HG03442 (cell line): ENCODE data around the gene PLAU.
"Not testable (repeated sequence)": the region's sequence is repeated elsewhere in the genome, so short reads cannot be mapped to it uniquely, and the experiment has no call there.

ENCODE experiments used
- ATAC-seq: cut with Tn5 transposase; IDR thresholded peaks from one replicate; pipeline ENCODE4 v1.9.1; 2021; ENCODE audit warnings: mild to moderate bottlenecking, moderate library complexity; ENCODE audit not compliant: unreplicated experiment

The PLAU gene

GRCh38 chr10:73919481-73919880 is 8.5 kb downstream of the PLAU start:
- ATAC-seq: not testable (repeated sequence)

- ATAC-seq: no peak
These were observed 9.2 kb downstream of the PLAU start for GRCh38 chr10:73920089-73920488.

- ATAC-seq: no peak
These were observed 11.3 kb downstream of the PLAU start for GRCh38 chr10:73922007-73922863.

GRCh38 chr10:73922864-73923133 is 11.9 kb downstream of the PLAU start:
- no peak for ATAC-seq

GRCh38 chr10:73923935-73924598 is 13.1 kb downstream of the PLAU start:
- ATAC-seq: no peak

- no peak for ATAC-seq
These were observed 14.0 kb downstream of the PLAU start for GRCh38 chr10:73924935-73925334.

GRCh38 chr10:73925539-73925938 is 14.6 kb downstream of the PLAU start:
- ATAC-seq: no peak

- ATAC-seq: no peak
These were observed 15.3 kb downstream of the PLAU start for GRCh38 chr10:73926152-73926764.

- not testable (repeated sequence) for ATAC-seq
These were observed 19.8 kb downstream of the PLAU start for GRCh38 chr10:73930630-73931327.

- peak; percentile 54 for ATAC-seq
These were observed 21.1 kb downstream of the PLAU start for GRCh38 chr10:73931767-73932619.

GRCh38 chr10:73932620-73933112 is 21.7 kb downstream of the PLAU start:
- peak; percentile 22 for ATAC-seq

GRCh38 chr10:73934074-73934473 is 23.1 kb downstream of the PLAU start:
- ATAC-seq: no peak

GRCh38 chr10:73935895-73936294 is 25.0 kb downstream of the PLAU start:
- ATAC-seq: no peak

- no peak for ATAC-seq
These were observed 26.6 kb downstream of the PLAU start for GRCh38 chr10:73937333-73938043.

GRCh38 chr10:73940634-73941221 is 29.8 kb downstream of the PLAU start:
- peak; percentile 63 for ATAC-seq

- ATAC-seq: no peak
These were observed 30.4 kb downstream of the PLAU start for GRCh38 chr10:73941300-73941699.

- no peak for ATAC-seq
These were observed 33.6 kb downstream of the PLAU start for GRCh38 chr10:73944356-73945100.

GRCh38 chr10:73946253-73947145 is 35.6 kb downstream of the PLAU start:
- ATAC-seq: no peak
